GM12875 (cell line): ENCODE results near the gene DYRK1A.

Experiments
- H3K4me3 ChIP-seq: one replicate; pipeline ENCODE4 v1.5.1; 2011; ENCODE audit warnings: low read depth, low read length, control low read depth
- TF ChIP-seq, protein P1 (sequence below): IDR thresholded peaks from 2 replicates; pipeline ENCODE4 v1.5.1; 2011; ENCODE audit warnings: low read depth, mild to moderate bottlenecking, control low read depth, inconsistent platforms, low read length, moderate library complexity, borderline replicate concordance; ENCODE audit not compliant: insufficient read depth

The DYRK1A gene

DNA sequence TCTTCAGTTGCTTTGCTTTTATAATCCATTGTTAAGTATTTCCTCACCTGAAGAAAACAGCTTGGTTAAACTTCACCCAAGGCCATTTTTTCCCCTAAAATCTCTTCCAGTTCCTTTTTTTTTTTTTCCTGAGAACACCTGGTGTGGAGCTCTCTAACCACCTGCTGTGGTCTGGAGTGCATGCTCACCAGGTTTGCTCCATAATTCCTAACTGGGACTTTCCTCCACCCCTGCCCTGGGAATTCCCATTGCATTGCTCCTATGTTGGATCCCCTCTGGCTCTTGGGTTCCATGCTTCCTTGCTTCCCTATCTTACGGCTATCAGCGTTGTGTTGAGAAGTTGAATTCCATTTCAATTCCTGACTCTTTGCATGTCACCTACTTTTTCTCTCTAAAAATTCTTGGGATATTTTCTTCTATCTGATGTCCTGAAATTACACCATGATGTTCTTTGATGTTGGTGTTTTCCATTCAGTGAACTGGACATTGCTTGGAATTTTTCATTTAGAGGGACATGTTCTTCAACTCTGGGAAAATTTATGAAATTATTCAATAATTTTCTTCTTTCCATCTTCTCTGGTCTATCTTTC lies 19.6 kb upstream of the DYRK1A start:
- TF ChIP-seq, protein P1, sequence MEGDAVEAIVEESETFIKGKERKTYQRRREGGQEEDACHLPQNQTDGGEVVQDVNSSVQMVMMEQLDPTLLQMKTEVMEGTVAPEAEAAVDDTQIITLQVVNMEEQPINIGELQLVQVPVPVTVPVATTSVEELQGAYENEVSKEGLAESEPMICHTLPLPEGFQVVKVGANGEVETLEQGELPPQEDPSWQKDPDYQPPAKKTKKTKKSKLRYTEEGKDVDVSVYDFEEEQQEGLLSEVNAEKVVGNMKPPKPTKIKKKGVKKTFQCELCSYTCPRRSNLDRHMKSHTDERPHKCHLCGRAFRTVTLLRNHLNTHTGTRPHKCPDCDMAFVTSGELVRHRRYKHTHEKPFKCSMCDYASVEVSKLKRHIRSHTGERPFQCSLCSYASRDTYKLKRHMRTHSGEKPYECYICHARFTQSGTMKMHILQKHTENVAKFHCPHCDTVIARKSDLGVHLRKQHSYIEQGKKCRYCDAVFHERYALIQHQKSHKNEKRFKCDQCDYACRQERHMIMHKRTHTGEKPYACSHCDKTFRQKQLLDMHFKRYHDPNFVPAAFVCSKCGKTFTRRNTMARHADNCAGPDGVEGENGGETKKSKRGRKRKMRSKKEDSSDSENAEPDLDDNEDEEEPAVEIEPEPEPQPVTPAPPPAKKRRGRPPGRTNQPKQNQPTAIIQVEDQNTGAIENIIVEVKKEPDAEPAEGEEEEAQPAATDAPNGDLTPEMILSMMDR: no peak
- no peak overlapping the region for H3K4me3 ChIP-seq

GRCh38 chr21:37348664-37349063 lies 17.9 kb upstream of the DYRK1A start:
- TF ChIP-seq, protein P1: no peak
- H3K4me3 ChIP-seq: no peak overlapping the region

DNA sequence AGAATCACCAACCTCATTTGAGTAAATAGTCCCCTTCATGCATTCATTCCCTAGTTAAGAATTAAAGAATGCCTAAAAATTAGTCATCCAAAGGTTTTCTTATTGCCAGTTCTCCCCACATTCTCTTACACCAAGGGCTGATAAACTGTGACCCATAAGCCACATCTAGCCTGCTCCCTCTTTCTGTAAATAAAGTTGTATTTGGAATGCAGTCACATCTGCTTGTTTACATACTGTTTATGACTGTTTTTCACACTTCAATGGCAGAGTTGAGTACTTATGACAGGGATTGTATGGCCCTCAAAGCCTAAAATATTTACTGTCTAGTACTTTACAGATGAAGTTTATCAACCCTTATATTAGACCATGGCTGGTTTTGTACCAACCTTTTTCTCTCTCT lies 16.1 kb upstream of the DYRK1A start:
- TF ChIP-seq, protein P1: no peak
- H3K4me3 ChIP-seq: no peak overlapping the region

- TF ChIP-seq, protein P1: no peak
- no peak overlapping the region for H3K4me3 ChIP-seq
These were observed 9.9 kb upstream of the DYRK1A start for GRCh38 chr21:37356706-37357105.

DNA sequence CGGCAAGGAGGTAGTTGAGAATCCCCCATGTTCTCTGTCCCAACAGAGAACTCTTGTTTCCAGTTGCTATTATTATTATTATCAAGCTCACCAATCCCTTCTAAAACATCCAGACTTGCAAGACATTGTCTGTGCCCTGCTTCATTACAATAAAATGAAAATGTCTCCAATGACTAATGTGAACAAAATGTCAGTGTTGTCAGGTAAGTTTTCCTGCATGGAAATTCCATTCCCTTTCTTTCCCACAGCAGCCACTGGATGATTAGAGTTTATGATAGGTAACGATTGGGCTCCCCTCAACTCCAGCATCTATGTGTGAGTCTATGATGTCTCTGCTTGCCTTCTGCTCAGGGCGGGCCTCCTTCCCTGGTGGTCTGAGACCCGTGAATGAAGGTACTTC lies 8.9 kb upstream of the DYRK1A start:
- H3K4me3 ChIP-seq: no peak overlapping the region
- TF ChIP-seq, protein P1: no peak

DNA sequence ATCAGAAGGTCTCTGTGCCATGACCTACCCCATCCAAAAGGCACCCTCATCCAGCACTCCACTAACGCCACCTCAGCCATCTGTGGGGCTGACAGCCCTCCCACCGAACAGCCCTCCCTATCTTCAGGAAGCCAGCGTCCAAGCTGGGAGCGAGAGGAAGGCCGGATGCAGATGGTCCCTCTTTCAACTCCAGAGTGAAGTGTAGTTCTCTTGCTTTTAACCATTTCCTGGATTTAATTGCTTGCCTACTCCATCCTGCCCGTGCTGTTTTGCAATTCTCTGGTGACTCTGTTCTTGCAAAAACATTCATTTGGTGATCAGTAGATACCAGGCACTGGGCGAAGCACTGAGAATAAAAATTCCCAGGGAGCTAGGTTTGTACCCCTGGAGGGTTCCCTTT lies 8.2 kb upstream of the DYRK1A start:
- H3K4me3 ChIP-seq: no peak overlapping the region
- TF ChIP-seq, protein P1: no peak

GRCh38 chr21:37363936-37364335 lies 2.6 kb upstream of the DYRK1A start:
- TF ChIP-seq, protein P1: no peak
- no peak overlapping the region for H3K4me3 ChIP-seq
